Activated CD8-positive, alpha-beta memory T cell treated with anti-CD3 and anti-CD28 coated beads, Interleukin-2, amount 50 U/mL, for 24 hours (primary cell): Measurements from ENCODE around the gene S100P.
"Not testable (repeated sequence)": the region's sequence is repeated elsewhere in the genome, so short reads cannot be mapped to it uniquely, and the experiment has no call there.

Source experiments
- DNase-seq: peaks from one replicate; pipeline ENCODE4 v3.0.0-alpha.2; 2020; ENCODE audit errors: extremely low read depth

S100P gene

DNA sequence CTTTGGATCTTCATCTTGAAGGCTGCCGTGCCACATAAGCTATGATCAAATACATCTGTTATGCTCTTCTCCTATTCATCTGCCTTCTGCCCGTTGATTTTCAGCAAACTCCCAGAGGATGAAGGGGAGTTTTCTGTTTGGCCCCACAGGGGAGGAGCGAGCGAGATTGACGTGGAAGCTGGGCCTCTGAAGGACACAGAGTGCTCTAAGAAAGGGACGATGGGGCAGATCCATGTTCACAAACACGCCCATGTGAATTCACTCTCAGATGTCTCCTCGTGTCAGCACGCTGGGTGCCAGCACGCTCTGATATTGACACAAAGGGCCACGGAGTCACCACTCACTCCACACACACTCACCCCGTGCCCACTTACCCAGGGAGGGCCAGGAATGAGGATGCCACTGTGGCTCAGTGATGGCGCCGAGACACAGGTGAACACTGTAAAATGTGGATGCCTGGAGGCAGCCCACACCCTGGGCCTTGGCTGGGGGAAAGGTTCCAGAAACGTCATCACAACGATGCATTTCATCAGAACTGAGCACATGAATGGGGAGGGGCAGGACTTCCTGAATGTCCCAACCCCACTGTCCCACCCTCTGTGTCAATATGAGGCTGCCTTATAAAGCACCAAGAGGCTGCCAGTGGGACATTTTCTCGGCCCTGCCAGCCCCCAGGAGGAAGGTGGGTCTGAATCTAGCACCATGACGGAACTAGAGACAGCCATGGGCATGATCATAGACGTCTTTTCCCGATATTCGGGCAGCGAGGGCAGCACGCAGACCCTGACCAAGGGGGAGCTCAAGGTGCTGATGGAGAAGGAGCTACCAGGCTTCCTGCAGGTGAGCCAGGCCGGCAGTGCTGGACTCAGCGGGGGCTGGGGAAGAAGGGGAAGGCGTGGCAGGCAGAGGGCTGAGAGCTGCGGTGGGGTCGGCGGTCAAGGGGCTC is at the start of gene S100P:
S100P (plus strand) TSS at position 648 of the 946 bp plus-strand sequence; CDS start at position 703, 55 bp downstream.
- no peak for DNase-seq

DNA sequence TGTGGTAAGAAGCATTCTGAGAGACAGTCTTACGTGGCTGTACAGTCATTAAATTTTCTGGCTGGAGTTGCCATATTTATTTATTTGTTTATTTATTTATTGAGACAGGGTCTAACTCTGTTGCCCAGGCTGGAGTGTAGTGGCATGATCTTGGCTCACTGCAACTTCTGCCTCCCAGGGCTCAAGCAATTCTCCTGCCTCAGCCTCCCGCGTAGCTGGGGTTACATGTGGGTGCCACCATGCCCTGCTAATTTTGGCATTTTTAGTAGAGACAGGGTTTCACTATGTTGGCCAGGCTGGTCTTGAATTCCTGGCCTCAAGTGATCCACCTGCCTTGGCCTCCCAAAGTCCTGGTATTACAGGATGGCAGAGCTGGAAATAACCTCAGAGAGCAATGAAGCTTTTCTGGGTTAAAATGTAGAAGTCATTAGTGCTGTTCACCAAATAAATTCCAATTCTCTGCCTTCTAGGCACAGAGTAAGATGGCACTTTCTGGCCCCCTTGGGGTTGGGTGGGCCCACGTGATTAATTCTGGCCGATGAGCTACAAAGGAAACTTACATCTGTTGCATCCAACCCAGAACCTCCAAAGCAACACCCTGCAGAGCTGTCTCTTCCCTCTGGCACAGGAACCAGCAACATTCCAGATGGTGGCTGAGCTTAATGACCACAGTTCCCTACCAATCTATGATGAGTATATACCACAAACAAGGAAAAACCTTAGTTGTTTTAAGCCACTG is 48.7 kb upstream of the S100P start:
- DNase-seq: no peak

DNA sequence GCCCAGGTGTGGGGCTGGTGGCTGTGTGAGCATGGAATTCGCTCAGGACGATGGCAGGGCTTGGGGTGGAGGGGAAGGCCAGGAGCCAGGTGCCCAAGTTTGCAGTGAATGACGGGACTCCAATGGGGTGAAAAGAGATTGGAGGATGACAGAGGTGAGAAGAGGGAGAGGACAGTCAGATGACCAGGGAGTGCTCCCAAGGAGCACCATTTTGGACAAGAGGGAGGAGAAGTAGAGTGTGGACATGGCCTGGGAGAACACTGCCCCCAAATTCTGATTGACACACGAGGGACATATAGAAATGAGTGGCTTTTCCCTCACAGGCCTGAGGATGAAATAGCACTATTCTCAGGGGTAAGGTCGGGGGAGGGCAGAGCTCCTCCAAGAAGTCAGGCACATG is 46.5 kb upstream of the S100P start:
- no peak for DNase-seq

DNA sequence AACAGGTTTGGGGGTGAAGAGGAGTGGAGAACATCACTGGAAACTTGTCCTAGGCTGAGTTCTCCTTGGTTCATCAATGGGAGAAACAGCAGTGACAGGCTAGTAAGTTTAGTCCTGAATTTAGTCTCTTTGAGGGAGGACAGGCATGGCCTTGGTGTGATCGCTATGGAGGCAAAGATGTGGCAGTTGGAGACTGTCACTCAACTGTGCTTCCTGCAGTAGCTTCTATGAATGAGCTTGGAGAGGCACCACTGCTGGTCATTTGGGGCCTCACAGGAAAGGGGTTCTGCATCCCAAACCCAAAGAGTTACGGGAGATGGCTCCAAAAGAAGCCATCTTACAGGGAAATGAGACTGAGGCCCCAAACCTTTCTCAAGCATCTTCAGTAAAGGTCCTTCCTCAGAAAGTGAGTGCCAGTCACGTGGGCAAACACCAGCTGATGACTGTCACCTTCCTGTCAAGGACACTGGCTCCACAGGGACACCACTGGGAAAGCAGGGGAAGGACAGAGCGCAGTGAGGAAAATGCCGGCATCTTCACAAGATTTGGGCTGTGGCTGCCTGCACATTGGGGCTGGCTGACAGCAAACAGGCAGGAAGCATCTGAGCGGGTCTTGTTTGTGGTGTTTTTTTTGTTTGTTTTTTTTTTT is 46.0 kb upstream of the S100P start:
- no peak for DNase-seq

DNA sequence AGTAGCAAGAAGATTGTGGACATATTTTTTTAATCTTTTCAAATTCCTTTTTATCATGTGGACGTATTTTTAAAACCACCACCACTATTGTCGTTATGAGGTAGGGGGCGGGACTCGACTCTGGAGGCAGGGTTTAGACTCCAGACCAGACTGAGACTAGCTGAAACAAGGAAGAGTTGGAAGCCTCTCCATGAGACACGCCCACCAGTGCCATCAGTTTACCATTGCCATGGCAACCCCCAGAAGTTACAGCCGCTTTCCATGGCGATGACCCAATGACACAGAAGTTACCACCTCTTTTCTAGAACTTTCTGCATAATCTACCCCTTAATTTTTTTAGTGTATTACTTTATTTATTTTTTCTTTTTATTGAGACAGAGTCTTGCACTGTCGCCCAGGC is 44.5 kb upstream of the S100P start:
- DNase-seq: no peak

DNA sequence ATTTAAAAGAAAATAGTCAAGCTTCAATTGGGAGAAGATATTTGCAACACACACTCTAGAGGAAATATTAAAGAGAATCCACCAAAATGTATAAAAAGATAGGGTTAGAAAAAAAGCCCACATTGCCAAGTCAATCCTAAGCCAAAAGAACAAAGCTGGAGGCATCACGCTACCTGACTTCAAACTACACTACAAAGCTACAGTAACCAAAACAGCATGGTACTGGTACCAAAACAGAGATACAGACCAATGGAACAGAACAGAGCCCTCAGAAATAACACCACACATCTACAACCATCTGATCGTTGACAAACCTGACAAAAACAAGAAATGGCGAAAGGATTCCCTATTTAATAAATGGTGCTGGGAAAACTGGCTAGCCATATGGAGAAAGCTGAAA is 39.5 kb upstream of the S100P start:
- not testable (repeated sequence) for DNase-seq

DNA sequence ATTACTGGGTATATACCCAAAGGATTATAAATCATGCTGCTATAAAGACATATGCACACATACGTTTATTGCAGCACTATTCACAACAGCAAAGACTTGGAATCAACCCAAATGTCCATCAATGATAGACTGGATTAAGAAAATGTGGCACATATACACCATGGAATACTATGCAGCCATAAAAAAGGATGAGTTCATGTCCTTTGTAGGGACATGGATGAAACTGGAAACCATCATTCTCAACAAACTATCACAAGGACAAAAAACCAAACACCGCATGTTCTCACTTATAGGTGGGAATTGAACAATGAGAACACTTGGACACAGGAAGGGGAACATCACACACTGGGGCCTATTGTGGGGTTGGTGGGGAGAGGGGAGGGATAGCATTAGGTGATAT is 38.4 kb upstream of the S100P start:
- not testable (repeated sequence) for DNase-seq

DNA sequence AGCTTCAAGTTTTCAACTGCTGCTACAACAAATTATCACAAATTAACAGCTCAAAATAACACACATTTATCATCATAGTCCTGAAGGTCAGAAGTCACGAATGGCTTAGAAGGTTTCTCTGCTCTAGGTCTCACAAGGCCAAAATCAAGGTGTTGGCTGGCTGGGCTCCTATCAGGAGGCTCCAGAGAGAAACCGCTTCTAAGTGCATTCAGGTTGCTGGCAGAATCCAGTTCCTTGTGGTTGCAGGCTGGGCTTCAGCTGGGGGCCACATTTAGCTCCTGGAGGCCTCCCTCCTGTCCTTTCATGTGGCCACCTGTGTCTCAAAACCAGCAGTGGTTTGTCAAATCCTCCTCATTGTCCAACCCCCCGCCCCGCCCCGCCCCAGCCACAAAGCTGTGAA is 37.8 kb upstream of the S100P start:
- DNase-seq: no peak

DNA sequence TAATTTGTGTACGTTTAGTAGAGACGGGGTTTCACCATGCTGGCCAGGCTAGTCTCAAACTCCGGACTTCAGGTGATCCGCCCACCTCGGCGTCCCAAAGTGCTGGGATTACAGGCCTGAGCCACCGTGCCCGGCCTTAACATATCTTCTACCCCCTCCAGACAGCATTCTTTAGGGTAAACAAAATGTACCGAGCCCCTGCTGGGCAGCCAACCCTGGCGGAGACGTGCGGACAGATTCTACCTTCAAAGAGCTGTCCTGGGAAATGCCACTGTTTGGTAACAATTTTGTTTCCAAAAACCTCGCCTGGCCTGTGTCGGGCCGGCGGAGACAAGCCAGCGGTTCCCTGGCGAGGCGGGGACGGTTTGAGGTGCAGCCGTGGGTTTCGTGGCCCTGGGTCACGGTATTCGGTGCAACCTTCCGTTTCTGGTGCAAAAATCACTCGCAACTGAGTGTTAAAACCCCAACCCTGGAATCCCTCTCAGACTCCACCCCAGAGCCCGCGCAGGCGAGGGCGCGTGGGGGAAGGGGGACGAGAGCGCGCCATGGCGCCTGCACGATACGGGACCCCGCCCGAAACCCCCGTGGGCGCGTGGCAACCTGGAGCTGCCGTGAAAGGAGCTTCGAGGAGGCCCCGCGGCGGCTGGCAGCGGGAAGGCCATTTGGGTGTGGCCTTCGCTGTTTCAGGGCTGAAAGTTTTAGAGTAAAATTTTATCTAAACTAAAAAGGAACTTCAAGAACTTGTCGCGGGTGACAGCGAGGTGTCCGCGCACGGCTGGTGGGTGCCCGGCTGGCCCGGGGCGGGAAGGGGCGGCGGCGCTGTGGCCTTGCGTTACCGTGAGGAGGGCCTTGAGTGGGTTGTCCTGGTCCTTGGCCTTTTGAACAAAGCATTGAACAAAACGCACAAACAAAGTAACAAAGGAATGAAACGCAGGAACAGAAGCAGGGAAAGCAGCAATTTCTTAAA is 36.2 kb upstream of the S100P start:
- DNase-seq: no peak

DNA sequence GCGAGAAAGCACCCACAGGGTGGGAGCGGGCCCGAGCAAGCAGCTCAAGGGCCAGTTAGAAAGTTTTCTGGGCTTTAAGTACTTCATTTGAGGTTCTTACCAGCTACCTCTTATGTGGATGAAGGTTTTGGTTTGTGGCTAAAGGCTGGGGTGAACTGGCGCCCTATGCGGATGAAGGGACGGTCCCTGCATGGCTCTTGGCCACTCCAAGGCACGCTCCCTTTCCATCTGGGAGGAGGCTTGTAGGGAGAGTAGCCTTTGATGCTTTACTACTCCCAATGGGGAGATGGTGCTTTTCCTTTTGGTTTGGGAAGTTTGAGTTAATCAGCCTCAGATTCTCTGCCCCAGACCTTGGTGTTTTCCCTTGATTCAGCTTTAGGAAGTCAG is 35.5 kb upstream of the S100P start:
- no peak for DNase-seq

DNA sequence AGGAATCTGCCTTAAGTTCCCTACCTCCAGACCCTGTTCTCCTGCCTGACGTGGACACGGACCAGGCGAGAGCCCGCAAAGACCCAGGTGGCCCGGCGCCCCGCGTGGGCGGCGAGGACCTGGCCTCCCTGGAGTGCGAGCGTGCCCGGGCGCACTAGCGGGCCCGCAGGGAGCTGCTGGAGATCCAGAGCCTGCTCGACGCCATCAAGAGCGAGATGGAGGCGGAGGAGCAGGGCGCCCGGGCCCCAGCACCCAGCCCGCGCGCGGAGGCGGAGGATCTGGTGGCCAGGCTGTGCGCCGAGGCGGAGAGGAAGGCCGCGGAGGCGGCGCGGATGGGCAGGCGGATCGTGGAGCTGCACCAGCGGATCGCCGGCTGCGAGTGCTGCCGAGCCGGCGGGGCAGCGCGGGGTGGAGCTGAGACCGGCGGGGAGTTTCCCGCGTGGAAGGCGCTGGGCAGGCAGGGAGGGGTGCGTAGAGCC is 35.0 kb upstream of the S100P start:
- no peak for DNase-seq

DNA sequence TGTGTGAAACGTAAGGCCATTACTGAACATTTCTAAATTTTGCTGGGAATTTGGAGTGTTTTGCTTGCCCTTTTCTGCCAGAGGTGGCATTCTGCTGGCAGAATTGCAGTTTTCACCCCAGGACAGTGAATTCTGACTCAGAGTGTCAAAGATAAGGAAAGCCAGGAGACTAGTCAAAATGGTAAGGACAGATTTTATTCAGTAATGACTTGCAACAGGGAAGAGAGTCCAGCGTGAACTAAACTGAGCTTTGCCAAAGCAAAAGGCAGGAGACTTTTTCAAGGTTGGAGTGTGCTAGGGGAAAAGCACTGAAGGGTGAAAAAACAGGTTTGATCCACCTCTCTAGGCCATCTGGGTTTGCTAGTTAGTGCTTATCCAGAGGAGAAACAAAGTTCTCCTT is 33.8 kb upstream of the S100P start:
- no peak for DNase-seq

DNA sequence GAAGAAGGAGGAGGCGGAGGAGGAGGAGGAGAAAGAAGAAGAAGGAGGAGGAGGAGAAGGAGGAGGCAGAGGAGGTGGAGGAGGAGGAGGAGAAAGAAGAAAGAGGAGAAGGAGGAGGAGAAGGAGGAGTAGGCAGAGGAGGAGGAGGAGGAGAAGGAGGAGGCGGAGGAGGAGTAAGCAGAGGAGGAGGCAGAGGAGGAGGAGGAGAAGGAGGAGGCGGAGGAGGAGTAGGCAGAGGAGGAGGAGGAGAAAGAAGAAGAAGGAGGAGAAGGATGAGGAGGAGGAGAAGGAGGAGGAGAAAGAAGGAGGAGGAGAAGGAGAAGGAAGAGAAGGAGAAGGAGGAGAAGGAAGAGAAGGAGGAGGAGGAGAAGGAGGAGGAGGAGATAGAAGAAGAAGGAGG is 33.2 kb upstream of the S100P start:
- no peak for DNase-seq

DNA sequence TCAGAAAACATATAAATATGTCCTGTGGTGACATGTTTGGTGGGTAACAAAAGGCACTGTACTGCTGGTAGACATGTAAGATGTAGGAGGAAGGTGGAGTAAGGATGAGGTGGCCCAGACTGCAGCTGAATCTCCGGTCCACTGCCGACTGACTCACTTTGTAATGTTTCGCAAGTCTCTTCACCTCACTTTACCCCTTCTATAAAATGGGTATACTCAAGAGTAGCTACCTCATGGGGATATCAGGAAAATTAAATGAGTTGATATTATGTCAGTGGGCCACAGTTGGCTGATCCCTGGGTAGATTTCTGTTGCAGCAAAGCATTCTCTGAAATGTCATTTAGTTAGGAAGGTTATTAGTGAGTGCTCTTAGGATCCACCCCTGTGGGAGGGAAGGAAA is 31.1 kb upstream of the S100P start:
- no peak for DNase-seq

DNA sequence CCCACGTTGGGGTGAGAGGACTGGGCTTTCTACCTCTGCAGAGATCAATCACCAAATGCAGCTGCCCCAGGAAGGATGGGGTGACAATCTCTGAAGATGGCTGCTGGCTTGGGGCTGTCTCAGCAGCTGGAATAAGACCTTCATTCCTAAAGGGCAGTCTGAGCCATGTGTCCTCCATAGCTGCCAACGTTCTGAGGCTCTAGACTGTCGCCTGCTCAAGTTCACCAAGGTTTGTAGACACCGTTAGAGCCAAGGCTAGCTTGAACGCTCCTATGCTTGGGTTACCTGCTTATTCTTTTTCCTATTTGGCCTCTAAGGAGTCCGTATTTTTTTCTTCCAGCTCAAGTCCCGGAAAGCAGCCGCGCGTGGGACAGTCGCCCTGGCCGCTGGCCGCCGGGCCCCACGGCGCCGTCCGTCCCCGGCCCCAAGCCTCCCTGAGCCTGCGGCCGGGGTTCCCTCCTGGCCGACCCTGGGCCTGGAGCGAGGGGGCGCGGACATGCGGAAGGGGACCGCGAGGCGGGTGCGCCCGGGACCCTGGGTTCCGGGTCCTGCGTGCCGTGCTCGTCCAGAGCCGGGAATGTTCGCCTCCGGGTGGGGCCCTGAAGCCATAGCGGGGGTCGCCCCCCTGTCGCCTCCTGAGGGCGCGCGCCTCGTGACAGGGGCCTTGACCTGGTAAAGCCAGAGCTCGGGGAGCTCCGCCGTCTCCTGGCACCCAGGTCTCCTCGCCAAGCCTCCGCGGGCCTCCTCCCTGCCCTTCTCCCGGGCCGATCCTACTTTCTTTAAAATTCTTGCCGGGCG is 29.9 kb upstream of the S100P start:
- no peak for DNase-seq

DNA sequence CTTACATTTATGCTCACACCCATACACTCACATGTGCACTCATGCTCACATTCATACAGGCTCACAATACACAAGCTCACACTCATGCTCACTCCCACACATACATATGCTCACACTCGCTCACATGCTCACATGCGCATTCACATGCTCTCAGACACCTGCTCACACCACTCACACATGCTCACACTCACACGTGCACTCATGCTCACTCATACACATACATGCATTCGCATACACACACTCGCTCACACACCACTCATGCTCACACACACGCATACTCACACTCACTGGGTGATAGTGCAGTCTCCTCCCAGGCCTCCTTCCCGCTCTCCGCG is 28.4 kb upstream of the S100P start:
- no peak for DNase-seq

DNA sequence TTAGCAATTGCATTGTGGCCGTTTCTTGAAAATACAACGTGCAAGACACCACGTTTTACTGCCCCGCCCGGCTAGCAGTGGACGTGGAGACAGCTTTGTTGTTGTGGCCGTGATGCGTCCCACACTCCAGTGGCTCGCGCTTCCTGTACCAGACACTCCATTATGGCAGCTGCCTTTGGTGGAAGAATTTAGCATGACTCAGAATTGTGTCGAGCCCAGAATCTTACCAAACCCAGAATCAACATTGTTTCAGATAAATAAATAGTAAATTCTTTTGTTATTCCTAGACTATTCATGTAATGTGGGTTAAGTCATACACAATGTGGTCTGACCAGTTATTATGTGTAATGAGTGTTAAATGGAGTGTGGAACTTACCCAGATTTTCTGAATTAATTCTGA is 25.3 kb upstream of the S100P start:
- no peak for DNase-seq

DNA sequence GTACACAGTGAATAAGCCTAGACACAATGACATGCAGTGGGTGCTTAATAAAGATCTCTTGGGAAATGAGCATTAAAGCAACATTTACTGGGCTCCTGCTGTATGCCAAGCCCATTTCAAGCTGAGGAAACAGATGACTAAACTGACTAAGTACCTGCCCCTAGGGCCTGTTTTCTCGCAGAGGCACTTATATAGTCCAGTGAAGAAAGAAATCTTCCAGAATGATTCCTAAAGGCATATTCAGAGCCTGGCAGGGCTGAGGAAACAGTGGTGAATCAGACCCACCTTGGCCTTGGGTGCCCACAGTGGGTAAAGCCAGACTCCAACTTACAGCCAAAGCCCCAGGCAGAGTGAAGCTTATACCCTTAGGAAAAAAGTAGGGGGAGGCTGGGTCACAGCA is 22.0 kb upstream of the S100P start:
- no peak for DNase-seq

DNA sequence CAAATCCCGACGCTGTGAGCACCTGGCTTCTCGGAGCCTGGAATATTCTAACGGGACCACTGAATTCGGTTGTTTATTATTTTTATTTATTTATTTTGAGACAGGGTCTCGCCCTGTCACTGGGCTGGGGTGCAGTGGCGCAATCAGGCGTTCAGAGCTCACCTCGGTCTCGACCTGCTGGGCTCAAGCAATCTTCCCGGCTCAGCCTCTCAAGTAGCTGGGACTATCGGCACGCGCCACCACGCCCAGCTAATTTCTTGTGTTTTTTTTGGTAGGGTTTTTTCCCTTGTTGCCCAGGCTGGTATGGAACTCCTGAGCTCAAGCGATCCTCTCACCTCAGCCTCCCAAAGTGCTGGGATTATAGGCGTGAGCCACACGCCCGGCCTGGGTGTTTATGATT is 21.5 kb upstream of the S100P start:
- DNase-seq: no peak

DNA sequence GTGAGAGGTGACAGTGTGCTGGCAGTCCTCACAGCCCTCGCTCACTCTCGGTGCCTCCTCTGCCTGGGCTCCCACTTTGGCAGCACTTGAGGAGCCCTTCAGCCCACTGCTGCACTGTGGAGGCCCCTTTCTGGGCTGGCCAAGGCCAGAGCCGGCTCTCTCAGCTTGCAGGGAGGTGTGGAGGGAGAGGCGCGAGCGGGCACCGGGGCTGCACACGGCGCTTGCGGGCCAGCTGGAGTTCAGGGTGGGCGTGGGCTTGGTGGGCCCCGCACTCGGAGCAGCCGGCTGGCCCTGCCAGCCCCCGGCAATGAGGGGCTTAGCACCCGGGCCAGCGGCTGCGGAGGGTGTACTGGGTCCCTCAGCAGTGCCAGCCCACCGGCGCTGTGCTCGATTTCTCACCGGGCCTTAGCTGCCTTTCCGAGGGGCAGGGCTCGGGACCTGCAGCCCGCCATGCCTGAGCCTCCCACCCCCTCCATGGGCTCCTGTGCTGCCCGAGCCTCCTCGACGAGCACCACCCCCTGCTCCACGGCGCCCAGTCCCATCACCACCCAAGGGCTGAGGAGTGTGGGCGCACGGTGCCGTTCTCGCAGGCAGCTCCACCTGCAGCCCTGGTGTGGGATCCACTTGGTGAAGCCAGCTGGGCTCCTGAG is 21.0 kb upstream of the S100P start:
- not testable (repeated sequence) for DNase-seq
